GM12878 (cell line): Measurements from ENCODE around the gene ZMYND10. TPM values are rescaled to one million over a fixed set of nuclear protein-coding genes. Genes with fewer than 3 reads are reported as not detected.

Experiments used
- ATF7 ChIP-seq: fragments of 450-650 bp; IDR thresholded peaks from 2 replicates; pipeline ENCODE4 v1.6.1; 2016; ENCODE audit warnings: low read depth, mild to moderate bottlenecking
- BACH1 ChIP-seq: fragments of 450-650 bp; IDR thresholded peaks from 2 replicates; pipeline ENCODE4 v1.6.1; 2017; ENCODE audit warnings: mild to moderate bottlenecking, borderline replicate concordance
- BMI1 ChIP-seq: fragments of 450-650 bp; IDR thresholded peaks from 2 replicates; pipeline ENCODE4 v1.6.1; 2016; ENCODE audit warnings: mild to moderate bottlenecking, moderate library complexity, borderline replicate concordance
- E2F4 ChIP-seq: IDR thresholded peaks from 2 replicates; pipeline ENCODE4 v1.6.1; 2012; ENCODE audit warnings: low read depth, low read length, improper control_type of control experiment
- EED ChIP-seq: sonication (generic); IDR thresholded peaks from 2 replicates; pipeline ENCODE4 v1.6.1; 2016; ENCODE audit warnings: antibody characterized with exemption, low read depth
- EP300 ChIP-seq, 2 experiments: fragments of 150-350 bp in 1 of 2; IDR thresholded peaks; 2 replicates each; pipeline ENCODE4 v1.6.1; 2011 to 2012; ENCODE audit warnings: low read depth in 2 of 2, low read length in 2 of 2, borderline replicate concordance in 1 of 2, improper control_type of control experiment in 1 of 2, inconsistent platforms in 1 of 2; ENCODE audit not compliant: control insufficient read depth in 1 of 2
- GABPA ChIP-seq: IDR thresholded peaks from 2 replicates; pipeline ENCODE4 v1.6.1; 2014; ENCODE audit warnings: antibody characterized with exemption, low read depth, mild to moderate bottlenecking, inconsistent platforms
- HCFC1 ChIP-seq: fragments of 150-350 bp; IDR thresholded peaks from 2 replicates; pipeline ENCODE4 v1.6.1; 2014; ENCODE audit warnings: low read length
- HDGF ChIP-seq: fragments of 450-650 bp; IDR thresholded peaks from 2 replicates; pipeline ENCODE4 v1.6.1; 2016; ENCODE audit warnings: antibody characterized with exemption
- IKZF2 ChIP-seq, 2 experiments: fragments of 450-650 bp; IDR thresholded peaks; 2 replicates each; pipeline ENCODE4 v1.6.1; 2017; ENCODE audit warnings: mild to moderate bottlenecking in 2 of 2, moderate library complexity in 2 of 2
- IRF5 ChIP-seq: fragments of 450-650 bp; IDR thresholded peaks from 2 replicates; pipeline ENCODE4 v1.6.1; 2017; ENCODE audit warnings: borderline replicate concordance
- NFXL1 ChIP-seq: fragments of 450-650 bp; IDR thresholded peaks from 2 replicates; pipeline ENCODE4 v1.6.1; 2017; ENCODE audit warnings: antibody characterized with exemption, mild to moderate bottlenecking, borderline replicate concordance
- PAX5 ChIP-seq: IDR thresholded peaks from 2 replicates; pipeline ENCODE4 v1.6.1; 2011; ENCODE audit warnings: low read depth, low read length, borderline replicate concordance
- PAX8 ChIP-seq: fragments of 450-650 bp; IDR thresholded peaks from 2 replicates; pipeline ENCODE4 v1.6.1; 2017; ENCODE audit warnings: mild to moderate bottlenecking, moderate library complexity
- PML ChIP-seq: IDR thresholded peaks from 2 replicates; pipeline ENCODE4 v1.6.1; 2012; ENCODE audit warnings: low read length, inconsistent platforms
- POLR2AphosphoS2 ChIP-seq: IDR thresholded peaks from 2 replicates; pipeline ENCODE4 v1.6.1; 2011; ENCODE audit warnings: low read depth, mild to moderate bottlenecking, low read length, improper control_type of control experiment, moderate library complexity
- RCOR1 ChIP-seq: conservative IDR thresholded peaks from 2 replicates; pipeline ENCODE4 v1.6.1; 2012; ENCODE audit warnings: low read depth, low read length, improper control_type of control experiment
- REST ChIP-seq: IDR thresholded peaks from 2 replicates; pipeline ENCODE4 v1.6.1; 2012; ENCODE audit warnings: mild to moderate bottlenecking, low read depth, low read length
- RUNX3 ChIP-seq: IDR thresholded peaks from 2 replicates; pipeline ENCODE4 v1.6.1; 2012; ENCODE audit warnings: low read length, inconsistent platforms
- SUZ12 ChIP-seq: fragments of 200-600 bp; sonication (generic); IDR thresholded peaks from one replicate; pipeline ENCODE4 v1.6.1; 2018; ENCODE audit warnings: antibody characterized with exemption, mild to moderate bottlenecking; ENCODE audit not compliant: unreplicated experiment
- TCF12 ChIP-seq: IDR thresholded peaks from 2 replicates; pipeline ENCODE4 v1.6.1; 2011; ENCODE audit warnings: low read depth, mild to moderate bottlenecking, low read length
- ZBTB33 ChIP-seq: fragments of 450-650 bp; IDR thresholded peaks from 2 replicates; pipeline ENCODE4 v1.6.1; 2017; ENCODE audit warnings: mild to moderate bottlenecking
- polyA plus RNA-seq, 11 experiments: library from polyadenylated mRNA; depleted of rRNA in 4 of 11; unstranded in 6 of 11; stranded (reverse) in 5 of 11; fragments of >200 nt; fragmentation: Nextera tagmentation in 4 of 11; fragmentation: Illumina TruSeq in 1 of 11; extraction: Ambion mirVana in 4 of 11; extraction: Trizol in 1 of 11; gene quantifications; 1 replicate in 1 of 11; 2 replicates in 10 of 11; pipeline versions ENCODE4 v1.2.1 to v1.2.3, GENCODE V29; 2011 to 2016; ENCODE audit warnings: inconsistent platforms in 2 of 11, missing spikeins in 2 of 11, low read depth in 1 of 11
- total RNA-seq, 4 experiments: library from RNA; depleted of rRNA in 3 of 4; stranded (reverse); fragments of >200 nt in 3 of 4; fragmentation: Illumina TruSeq in 1 of 4; extraction: Trizol in 1 of 4; gene quantifications; 2 replicates each; pipeline versions ENCODE4 v1.2.1 to v1.2.3, GENCODE V29; 2013 to 2021

Gene ZMYND10
- total and polyA plus RNA-seq, 10 of the 15 experiments (the other 5 are each of a cell fraction or from before 2014, with no cell fraction given): 0.11 to 1.0 (median 0.37) TPM

GRCh38 chr3:50350527-50351322 lies 5.2 kb upstream of the ZMYND10 start, which contains the start of the genes CYB561D2 and NPRL2 (continued):
- no peak for TF ChIP-seq TCF12
- TF ChIP-seq PAX8: no peak
- TF ChIP-seq EED: no peak; the same call in 1 of the 2 replicates
- peak; percentile 65 for TF ChIP-seq RUNX3
- no peak for TF ChIP-seq IKZF2 (IDR thresholded peaks at IDR 0.05)
- TF ChIP-seq NFXL1: no peak
- TF ChIP-seq E2F4: peak; percentile 5; the same call in 1 of the 2 replicates
- no peak for TF ChIP-seq PAX5
- TF ChIP-seq POLR2AphosphoS2: peak; percentile 92
- TF ChIP-seq REST: no peak
- no peak; the same call in 1 of the 2 replicates for TF ChIP-seq PML
- TF ChIP-seq ATF7: no peak; the same call in none of the 2 replicates
- TF ChIP-seq RCOR1: no peak
- no peak for TF ChIP-seq ZBTB33
- peak; percentile 89 for TF ChIP-seq GABPA
- TF ChIP-seq HDGF: peak; percentile 59; the same call in 1 of the 2 replicates
- TF ChIP-seq HCFC1: peak; percentile 100
- no peak for TF ChIP-seq IRF5
- TF ChIP-seq BMI1: no peak
- TF ChIP-seq EP300 (IDR thresholded peaks at IDR 0.05; ENCODE audit: borderline replicate concordance in 1 of 2, control insufficient read depth in 1 of 2, low read depth in 2 of 2, low read length in 2 of 2): 0 out of 4 replicates have a peak, but pooled peaks of 1 of the 2 experiments have one; percentile 9
- peak; percentile 59; the same call in 1 of the 2 replicates for TF ChIP-seq BACH1
- no peak for TF ChIP-seq SUZ12
